ENCODE measurements around the gene RPS23.

DNA sequence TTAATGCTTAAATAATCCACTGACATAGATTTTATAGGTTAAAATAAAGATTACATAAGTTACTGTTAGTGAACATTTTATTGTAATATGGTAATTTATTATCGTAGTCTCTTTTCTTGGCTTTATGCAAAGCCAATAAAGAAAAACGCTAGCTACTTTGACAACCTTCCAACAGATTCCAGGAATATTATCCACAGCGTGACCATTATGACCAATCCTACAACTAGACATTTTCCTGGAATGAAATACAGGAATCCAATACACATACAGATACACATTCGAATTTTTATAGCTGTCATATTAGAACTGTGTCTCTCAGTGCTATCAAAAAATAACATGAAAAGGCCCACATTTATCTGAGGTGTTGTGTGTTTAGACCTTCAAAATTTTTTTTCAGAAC lies 13.1 kb downstream of the RPS23 start:
- TF ChIP-seq BHLHE40 (IDR thresholded peaks at IDR 0.05; ENCODE audit: borderline replicate concordance) (no peak), SUZ12 (IDR thresholded peaks at IDR 0.05) (no peak), TARDBP (IDR thresholded peaks at IDR 0.05) (no peak), NFRKB (IDR thresholded peaks at IDR 0.05) (no peak), FOXM1 (IDR thresholded peaks at IDR 0.05; ENCODE audit: borderline replicate concordance) (no peak), FOXK2 (IDR thresholded peaks at IDR 0.05) (no peak), FOXA1 (IDR thresholded peaks at IDR 0.05) (no peak), HDGF (IDR thresholded peaks at IDR 0.05; ENCODE audit: borderline replicate concordance) (no peak), ELF4 (IDR thresholded peaks at IDR 0.05) (no peak), ARNT (IDR thresholded peaks at IDR 0.05) (no peak)

All from HEK293T (cell line).